GM12874 (cell line): ENCODE data around the gene ASB3.

Experiments
- TF ChIP-seq, protein P1 (sequence below): IDR thresholded peaks from 2 replicates; pipeline ENCODE4 v1.5.1; 2011; ENCODE audit warnings: low read depth, mild to moderate bottlenecking, control low read depth, low read length, moderate library complexity; ENCODE audit not compliant: insufficient read depth

Gene ASB3, protein sequence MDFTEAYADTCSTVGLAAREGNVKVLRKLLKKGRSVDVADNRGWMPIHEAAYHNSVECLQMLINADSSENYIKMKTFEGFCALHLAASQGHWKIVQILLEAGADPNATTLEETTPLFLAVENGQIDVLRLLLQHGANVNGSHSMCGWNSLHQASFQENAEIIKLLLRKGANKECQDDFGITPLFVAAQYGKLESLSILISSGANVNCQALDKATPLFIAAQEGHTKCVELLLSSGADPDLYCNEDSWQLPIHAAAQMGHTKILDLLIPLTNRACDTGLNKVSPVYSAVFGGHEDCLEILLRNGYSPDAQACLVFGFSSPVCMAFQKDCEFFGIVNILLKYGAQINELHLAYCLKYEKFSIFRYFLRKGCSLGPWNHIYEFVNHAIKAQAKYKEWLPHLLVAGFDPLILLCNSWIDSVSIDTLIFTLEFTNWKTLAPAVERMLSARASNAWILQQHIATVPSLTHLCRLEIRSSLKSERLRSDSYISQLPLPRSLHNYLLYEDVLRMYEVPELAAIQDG

DNA sequence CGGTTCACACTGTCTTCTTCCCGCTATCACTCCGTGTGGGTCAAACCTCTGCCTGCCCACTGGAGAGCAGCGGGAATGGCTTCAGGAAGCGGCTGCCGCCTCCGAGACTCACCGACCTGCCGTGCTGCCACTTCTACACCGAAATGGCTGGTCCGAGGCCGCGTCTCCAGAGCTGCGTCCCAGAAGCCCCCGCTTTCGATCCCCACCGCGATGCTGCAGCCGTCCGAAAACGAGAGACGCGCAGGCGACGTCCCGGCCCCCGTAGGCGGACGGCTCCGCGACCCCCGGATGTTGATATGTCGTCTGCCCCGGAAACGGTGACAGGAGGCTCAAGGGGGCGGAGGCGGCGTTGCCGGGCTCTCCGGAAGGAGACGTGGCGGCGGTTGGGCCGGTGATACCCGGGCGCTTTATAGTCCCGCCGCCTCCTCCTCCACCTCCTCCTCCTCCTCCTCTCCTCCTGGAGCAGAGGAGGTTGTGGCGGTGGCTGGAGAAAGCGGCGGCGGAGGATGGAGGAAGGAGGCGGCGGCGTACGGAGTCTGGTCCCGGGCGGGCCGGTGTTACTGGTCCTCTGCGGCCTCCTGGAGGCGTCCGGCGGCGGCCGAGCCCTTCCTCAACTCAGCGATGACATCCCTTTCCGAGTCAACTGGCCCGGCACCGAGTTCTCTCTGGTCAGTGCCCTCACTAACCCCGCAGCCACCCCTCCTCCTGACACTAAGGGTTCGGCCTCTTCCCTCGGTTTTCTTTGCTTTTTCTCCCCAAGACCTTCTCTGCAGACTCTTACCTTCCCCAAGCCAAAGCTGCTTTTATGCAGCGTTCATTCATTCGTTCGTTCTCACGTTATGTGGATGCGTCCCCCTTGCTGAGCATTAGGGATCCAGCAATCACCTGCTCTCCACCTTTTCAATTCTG is at the start of gene ASB3, which contains the start of gene ERLEC1:
Gene ASB3 (minus strand): TSS at position 249 of the 909 bp plus-strand sequence. CDS start 21,381 bp downstream, outside the sequence.
Gene ERLEC1 (plus strand): TSS at position 340 of the 909 bp plus-strand sequence. CDS start 167 bp downstream, at position 507.
- TF ChIP-seq, protein P1, sequence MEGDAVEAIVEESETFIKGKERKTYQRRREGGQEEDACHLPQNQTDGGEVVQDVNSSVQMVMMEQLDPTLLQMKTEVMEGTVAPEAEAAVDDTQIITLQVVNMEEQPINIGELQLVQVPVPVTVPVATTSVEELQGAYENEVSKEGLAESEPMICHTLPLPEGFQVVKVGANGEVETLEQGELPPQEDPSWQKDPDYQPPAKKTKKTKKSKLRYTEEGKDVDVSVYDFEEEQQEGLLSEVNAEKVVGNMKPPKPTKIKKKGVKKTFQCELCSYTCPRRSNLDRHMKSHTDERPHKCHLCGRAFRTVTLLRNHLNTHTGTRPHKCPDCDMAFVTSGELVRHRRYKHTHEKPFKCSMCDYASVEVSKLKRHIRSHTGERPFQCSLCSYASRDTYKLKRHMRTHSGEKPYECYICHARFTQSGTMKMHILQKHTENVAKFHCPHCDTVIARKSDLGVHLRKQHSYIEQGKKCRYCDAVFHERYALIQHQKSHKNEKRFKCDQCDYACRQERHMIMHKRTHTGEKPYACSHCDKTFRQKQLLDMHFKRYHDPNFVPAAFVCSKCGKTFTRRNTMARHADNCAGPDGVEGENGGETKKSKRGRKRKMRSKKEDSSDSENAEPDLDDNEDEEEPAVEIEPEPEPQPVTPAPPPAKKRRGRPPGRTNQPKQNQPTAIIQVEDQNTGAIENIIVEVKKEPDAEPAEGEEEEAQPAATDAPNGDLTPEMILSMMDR = 0 out of 2 replicates have a peak, but pooled peaks have one; percentile 4

DNA sequence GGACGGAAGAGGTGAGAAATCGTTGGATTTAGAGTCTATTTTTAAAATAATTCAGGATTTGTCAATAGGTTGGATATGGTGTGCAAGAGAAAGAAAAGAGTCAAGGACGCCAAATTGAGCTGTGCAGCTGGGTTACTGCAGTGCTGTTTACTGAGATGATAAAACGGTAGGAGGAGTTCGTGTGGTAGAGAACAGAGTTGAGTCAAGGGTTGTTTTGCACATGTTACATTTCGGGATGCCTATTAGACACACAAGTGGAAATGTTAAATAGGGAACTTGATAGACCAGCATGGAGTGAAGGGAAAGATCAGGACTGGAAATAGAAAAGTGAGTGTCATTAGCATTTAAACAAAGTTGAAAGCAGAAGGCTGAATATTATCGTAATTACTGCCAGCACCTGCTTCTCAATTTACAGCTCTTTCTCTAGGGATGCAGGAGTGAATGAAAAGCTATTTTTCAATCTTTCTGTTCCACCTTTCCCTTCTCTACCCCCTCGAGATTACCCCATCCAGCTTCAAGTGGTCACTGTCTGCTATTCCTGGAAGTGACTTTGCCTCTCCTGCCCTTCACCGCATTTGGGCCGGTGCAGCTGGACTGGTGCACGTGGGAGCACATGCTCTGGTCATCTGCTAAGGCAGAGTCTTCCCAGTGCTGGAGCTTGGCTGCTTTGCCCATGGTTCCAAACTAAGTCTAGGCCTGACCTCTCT is 42.7 kb upstream of the ASB3 start:
- TF ChIP-seq, protein P1 = no peak

DNA sequence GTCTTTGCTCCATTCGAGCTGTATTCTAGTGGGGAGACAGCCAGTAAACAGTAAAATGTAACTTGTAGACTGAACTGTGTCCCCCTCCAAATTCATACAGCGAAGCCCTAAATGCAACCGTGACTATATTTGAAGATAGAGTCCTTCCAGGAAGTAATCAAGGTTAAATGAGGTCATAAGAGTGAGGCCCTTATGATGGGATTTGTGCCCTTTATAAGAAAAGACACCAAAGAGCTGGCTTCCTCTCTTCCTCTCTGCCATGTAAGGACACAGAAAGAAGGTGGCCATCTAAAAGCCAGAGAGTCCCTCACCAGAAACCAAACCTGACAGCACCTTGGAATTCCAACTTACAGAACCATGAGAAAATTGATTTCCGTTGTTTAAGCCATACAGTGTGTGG is 41.6 kb upstream of the ASB3 start:
- TF ChIP-seq, protein P1 = no peak

DNA sequence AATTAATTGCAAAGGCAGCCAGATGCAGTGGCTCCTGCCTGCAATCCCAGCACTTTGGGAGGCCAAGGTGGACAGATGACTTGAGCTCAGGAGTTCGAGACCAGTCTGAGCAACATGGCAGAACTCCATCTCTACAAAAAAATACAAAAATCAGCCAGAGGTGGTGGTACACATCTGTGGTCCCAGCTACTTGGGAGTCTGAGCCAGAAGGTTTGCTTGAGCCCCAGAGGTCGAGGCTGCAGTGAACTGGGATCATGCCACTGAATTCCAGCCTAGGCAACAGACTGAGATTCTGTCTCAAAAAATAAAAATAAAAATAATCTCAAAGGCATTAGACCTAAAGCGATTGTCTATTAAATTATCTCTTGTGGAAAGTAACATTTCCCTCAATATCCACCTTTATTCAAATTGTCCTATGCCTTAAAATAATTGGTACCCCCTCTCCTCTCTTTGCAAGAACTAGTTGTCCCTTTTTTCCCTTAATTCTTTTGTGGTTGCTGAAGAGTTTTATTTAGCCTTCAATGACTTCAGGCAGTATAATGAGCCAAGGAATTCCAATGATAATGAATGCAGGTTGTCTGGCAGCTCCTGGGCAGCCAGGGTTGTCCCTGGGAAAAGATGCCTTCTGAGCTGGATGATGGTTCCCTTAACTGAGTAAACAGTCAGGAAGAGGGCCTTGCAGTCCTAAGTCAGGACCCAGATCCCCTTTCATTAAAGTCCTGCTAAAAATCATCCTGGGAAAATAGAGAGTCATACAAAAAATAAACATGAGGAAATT is 40.8 kb upstream of the ASB3 start:
- TF ChIP-seq, protein P1 = no peak

DNA sequence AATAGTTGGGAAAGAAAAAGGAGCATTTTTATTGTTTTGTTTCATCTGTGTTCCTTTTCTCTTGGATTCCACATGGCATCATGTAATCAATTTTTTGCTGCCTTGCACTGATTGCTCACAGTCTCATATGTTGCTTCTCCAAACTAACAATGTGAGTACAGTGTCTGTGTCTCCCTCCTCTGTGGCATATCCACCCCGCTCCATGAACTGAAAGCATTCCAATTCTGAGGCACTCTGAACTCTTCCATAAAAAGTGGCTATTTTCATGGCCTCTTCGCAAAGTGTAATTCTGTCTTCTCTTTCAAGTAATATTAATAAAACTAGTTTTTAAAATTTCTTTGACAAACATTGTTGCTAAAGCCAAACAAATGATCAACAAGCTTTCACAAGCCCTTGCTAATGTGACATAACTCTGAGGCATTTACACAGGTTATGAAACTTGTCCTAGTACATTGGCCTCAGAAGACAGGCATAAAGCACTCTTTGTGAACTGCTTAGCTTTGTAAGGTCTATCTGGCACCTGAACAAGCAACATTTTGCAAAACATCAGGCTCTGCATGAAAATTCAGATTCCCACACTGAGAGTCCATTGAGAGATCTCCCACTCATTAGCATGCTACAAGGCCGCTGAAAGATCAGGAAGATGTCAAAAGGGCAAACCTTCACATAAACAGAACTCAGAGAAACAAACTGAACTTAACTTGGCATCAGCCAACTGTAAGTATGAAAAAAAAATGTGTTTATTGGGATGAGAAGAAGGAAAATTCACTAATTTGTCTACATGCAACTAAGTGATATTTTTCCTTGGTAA is 40.0 kb upstream of the ASB3 start:
- TF ChIP-seq, protein P1 = no peak

DNA sequence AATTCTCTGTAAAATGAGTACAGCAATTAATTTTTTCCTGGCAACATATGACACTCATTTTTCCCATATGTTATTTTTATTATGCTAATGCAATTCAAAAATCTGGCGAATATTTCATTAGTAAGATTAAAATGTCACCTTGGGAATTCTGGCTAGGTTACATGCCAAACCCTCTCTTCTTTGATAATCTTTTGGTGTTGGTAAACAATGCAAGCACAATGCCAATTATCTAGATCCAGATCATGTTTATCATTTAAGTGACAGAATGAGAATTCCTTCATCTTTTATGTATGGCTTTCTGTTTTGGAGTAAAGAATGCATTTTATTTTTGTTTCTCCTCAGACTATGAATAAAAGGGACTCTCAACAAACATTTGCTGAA is 39.3 kb upstream of the ASB3 start:
- TF ChIP-seq, protein P1 = no peak
